ENCODE results near the gene UBIAD1.

Gene UBIAD1

GRCh38 chr1:11281518-11282331 is 8.7 kb downstream of the UBIAD1 start:
- no peak overlapping the region for H3K4me3 ChIP-seq (ENCODE audit: low read depth, low read length)
- no peak for TF ChIP-seq CTCF (IDR thresholded peaks at IDR 0.05; ENCODE audit: low read depth, low read length)

GRCh38 chr1:11283151-11283550 is 10.2 kb downstream of the UBIAD1 start:
- no peak for TF ChIP-seq CTCF (IDR thresholded peaks at IDR 0.05; ENCODE audit: low read depth, low read length)
- no peak overlapping the region for H3K4me3 ChIP-seq (ENCODE audit: low read depth, low read length)

- H3K4me3 ChIP-seq (ENCODE audit: low read depth, low read length), result no peak overlapping the region
- TF ChIP-seq CTCF (IDR thresholded peaks at IDR 0.05; ENCODE audit: low read depth, low read length), result no peak
Measured at GRCh38 chr1:11284784-11285183, 11.8 kb downstream of the UBIAD1 start.

GRCh38 chr1:11285883-11286734 is 13.1 kb downstream of the UBIAD1 start:
- TF ChIP-seq CTCF (IDR thresholded peaks at IDR 0.05; ENCODE audit: low read depth, low read length), result no peak
- H3K4me3 ChIP-seq (ENCODE audit: low read depth, low read length), result no peak overlapping the region

GRCh38 chr1:11286735-11287410 is 13.9 kb downstream of the UBIAD1 start:
- no peak for TF ChIP-seq CTCF (IDR thresholded peaks at IDR 0.05; ENCODE audit: low read depth, low read length)
- H3K4me3 ChIP-seq (ENCODE audit: low read depth, low read length), result no peak overlapping the region

- no peak overlapping the region for H3K4me3 ChIP-seq (ENCODE audit: low read depth, low read length)
- no peak for TF ChIP-seq CTCF (IDR thresholded peaks at IDR 0.05; ENCODE audit: low read depth, low read length)
Measured at GRCh38 chr1:11289064-11289463, 16.1 kb downstream of the UBIAD1 start.

Data from WI38 (cell line).